ENCODE results near the gene ZNF12.

ZNF12 gene

DNA sequence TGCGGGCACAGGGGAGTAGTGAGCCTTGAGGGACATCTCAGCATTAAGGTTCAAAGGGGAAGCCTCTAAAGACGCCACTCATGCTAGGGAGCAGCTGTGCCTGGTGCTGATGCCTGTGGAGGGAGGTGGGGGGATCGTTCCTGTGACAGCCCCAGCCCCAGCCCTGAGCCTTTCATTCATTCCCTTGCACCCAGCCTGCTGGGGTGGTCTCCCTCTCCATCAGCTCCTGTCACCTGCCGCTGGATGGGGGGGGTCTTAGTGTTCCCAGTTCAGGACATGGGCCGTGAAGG is 58.0 kb downstream of the ZNF12 start:
- no peaks in the 10 kb centered on the region for H3K4me1 ChIP-seq (ENCODE audit: insufficient read depth, low read length)
- no peak overlapping the region for H2AFZ ChIP-seq (ENCODE audit: low read depth, low read length)
- H3K4me3 ChIP-seq (ENCODE audit: low read length): no peak overlapping the region
- H3K36me3 ChIP-seq (ENCODE audit: insufficient read depth, low read length): peaks cover 86% of the 10 kb centered on the region
- H3K9me3 ChIP-seq (ENCODE audit: low read length): peaks cover 68% of the 10 kb centered on the region
- no peaks in the 10 kb centered on the region for H3K27me3 ChIP-seq (ENCODE audit: insufficient read depth, low read length)

- Histone ChIP-seq H3K36me3 (ENCODE audit: insufficient read depth, low read length) (peaks cover 88% of the 10 kb centered on the region), H3K4me1 (ENCODE audit: insufficient read depth, low read length) (no peaks in the 10 kb centered on the region)
Measured at GRCh38 chr7:6648066-6648814, 58.5 kb downstream of the ZNF12 start.

DNA sequence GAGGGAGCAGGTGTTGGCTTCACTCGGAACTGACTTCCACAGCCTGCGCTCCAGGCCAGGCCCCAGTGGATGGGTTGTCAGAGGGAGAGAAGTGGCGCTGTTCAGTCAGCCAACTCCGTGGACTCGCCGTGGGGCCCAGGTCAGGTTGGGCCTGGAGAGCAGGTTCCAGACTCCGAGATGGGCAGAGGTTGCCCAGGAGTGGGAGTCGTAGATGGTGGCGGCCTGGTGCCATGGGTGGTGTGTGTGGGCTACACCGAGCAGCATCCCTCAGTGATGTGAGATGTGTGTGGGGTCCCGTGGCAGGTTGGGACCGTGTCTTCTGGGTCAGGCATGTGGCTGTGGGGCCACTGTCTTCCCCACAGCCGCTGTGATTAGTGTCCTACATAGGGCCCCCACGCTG is 59.2 kb downstream of the ZNF12 start:
- H3K9me3 ChIP-seq (ENCODE audit: low read length): peaks cover 63% of the 10 kb centered on the region
- no peak overlapping the region for H2AFZ ChIP-seq (ENCODE audit: low read depth, low read length)
- peaks cover 89% of the 10 kb centered on the region for H3K36me3 ChIP-seq (ENCODE audit: insufficient read depth, low read length)
- no peaks in the 10 kb centered on the region for H3K27me3 ChIP-seq (ENCODE audit: insufficient read depth, low read length)
- no peak overlapping the region for H3K4me3 ChIP-seq (ENCODE audit: low read length)
- H3K4me1 ChIP-seq (ENCODE audit: insufficient read depth, low read length): no peaks in the 10 kb centered on the region

More at GRCh38 chr7:6648066-6648814, 58.5 kb downstream of the ZNF12 start:
- H3K27me3 ChIP-seq (ENCODE audit: insufficient read depth, low read length): no peaks in the 10 kb centered on the region
- no peak overlapping the region for H3K4me3 ChIP-seq (ENCODE audit: low read length)
- no peak overlapping the region for H2AFZ ChIP-seq (ENCODE audit: low read depth, low read length)
- H3K9me3 ChIP-seq (ENCODE audit: low read length): peaks cover 68% of the 10 kb centered on the region

DNA sequence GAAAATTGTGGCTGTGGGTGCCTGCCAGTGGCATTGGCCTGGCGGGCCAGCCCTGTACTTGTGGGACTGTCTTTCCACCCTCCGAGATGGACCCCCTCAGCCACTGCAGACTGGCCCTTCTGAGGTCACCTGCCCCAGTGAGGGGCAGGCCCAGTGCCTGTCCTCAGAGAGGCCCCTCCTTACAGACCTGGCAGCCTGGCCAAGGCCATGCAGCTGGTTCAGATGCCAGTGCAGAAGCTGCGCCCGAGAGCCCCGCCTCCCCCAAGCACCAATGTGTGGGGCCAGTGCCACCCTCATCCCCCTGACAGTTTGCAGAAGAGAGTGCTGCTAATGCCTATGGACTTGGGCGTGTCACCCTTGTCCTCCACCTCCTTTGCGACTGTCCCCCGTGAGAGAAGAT is 59.7 kb downstream of the ZNF12 start:
- H3K27me3 ChIP-seq (ENCODE audit: insufficient read depth, low read length): no peaks in the 10 kb centered on the region
- H3K36me3 ChIP-seq (ENCODE audit: insufficient read depth, low read length): peaks cover 89% of the 10 kb centered on the region
- H2AFZ ChIP-seq (ENCODE audit: low read depth, low read length): no peak overlapping the region
- H3K4me1 ChIP-seq (ENCODE audit: insufficient read depth, low read length): no peaks in the 10 kb centered on the region
- H3K4me3 ChIP-seq (ENCODE audit: low read length): no peak overlapping the region
- peaks cover 58% of the 10 kb centered on the region for H3K9me3 ChIP-seq (ENCODE audit: low read length)

- peaks cover 52% of the 10 kb centered on the region for H3K9me3 ChIP-seq (ENCODE audit: low read length)
- no peaks in the 10 kb centered on the region for H3K4me1 ChIP-seq (ENCODE audit: insufficient read depth, low read length)
- peaks cover 89% of the 10 kb centered on the region for H3K36me3 ChIP-seq (ENCODE audit: insufficient read depth, low read length)
- H3K4me3 ChIP-seq (ENCODE audit: low read length): no peak overlapping the region
- no peaks in the 10 kb centered on the region for H3K27me3 ChIP-seq (ENCODE audit: insufficient read depth, low read length)
- H2AFZ ChIP-seq (ENCODE audit: low read depth, low read length): no peak overlapping the region
Measured at GRCh38 chr7:6646465-6646864, 60.3 kb downstream of the ZNF12 start.

GRCh38 chr7:6644728-6645127 is 62.0 kb downstream of the ZNF12 start:
- Histone ChIP-seq H3K4me1 (ENCODE audit: insufficient read depth, low read length) (no peaks in the 10 kb centered on the region), H3K27me3 (ENCODE audit: insufficient read depth, low read length) (no peaks in the 10 kb centered on the region), H3K9me3 (ENCODE audit: low read length) (peaks cover 37% of the 10 kb centered on the region), H3K36me3 (ENCODE audit: insufficient read depth, low read length) (peaks cover 92% of the 10 kb centered on the region), H3K4me3 (ENCODE audit: low read length) (no peak overlapping the region), H2AFZ (ENCODE audit: low read depth, low read length) (no peak overlapping the region)

DNA sequence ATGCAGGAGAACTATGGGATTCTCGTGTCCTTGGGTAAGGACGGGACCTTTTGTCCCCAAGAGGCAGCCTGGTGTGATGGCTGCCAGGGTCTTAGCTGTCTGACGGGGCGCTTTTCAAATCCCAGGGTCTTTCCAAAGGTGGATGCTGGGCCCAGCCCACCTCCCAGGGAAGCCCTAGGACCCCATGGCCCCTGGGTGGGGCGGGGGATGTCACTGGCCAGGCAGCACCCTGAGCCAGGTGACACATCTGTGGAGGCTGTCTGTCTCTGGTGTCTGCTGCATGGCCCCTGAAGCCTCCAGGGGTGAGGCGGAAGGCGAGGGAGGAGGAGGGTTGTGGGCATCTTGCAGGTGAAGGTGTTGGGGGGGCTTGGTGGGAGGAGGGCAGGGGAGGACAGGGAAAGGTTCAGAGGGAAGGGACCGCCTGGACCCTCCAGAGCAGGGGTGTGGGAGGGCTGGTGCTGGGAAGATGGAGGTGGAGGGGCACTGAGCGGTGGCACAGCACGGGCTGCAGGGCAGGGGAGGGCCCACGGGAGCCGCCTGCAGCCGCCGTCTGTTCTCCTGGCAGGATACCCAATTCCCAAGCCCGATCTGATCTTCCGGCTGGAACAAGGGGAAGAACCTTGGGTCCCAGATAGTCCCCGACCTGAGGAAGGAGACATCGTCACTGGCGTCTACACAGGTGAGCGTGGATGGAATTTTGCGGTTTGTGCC is 62.7 kb downstream of the ZNF12 start:
- H3K27me3 ChIP-seq (ENCODE audit: insufficient read depth, low read length): no peaks in the 10 kb centered on the region
- no peak overlapping the region for H3K4me3 ChIP-seq (ENCODE audit: low read length)
- H2AFZ ChIP-seq (ENCODE audit: low read depth, low read length): no peak overlapping the region
- H3K9me3 ChIP-seq (ENCODE audit: low read length): peaks cover 31% of the 10 kb centered on the region
- no peaks in the 10 kb centered on the region for H3K4me1 ChIP-seq (ENCODE audit: insufficient read depth, low read length)
- H3K36me3 ChIP-seq (ENCODE audit: insufficient read depth, low read length): peaks cover 91% of the 10 kb centered on the region

GRCh38 chr7:6642861-6643640 is 63.7 kb downstream of the ZNF12 start:
- H3K9me3 ChIP-seq (ENCODE audit: low read length): peaks cover 20% of the 10 kb centered on the region
- H2AFZ ChIP-seq (ENCODE audit: low read depth, low read length): no peak overlapping the region
- H3K36me3 ChIP-seq (ENCODE audit: insufficient read depth, low read length): peaks cover 81% of the 10 kb centered on the region
- no peaks in the 10 kb centered on the region for H3K27me3 ChIP-seq (ENCODE audit: insufficient read depth, low read length)
- no peak overlapping the region for H3K4me3 ChIP-seq (ENCODE audit: low read length)
- peaks cover 8% of the 10 kb centered on the region for H3K4me1 ChIP-seq (ENCODE audit: insufficient read depth, low read length)

DNA sequence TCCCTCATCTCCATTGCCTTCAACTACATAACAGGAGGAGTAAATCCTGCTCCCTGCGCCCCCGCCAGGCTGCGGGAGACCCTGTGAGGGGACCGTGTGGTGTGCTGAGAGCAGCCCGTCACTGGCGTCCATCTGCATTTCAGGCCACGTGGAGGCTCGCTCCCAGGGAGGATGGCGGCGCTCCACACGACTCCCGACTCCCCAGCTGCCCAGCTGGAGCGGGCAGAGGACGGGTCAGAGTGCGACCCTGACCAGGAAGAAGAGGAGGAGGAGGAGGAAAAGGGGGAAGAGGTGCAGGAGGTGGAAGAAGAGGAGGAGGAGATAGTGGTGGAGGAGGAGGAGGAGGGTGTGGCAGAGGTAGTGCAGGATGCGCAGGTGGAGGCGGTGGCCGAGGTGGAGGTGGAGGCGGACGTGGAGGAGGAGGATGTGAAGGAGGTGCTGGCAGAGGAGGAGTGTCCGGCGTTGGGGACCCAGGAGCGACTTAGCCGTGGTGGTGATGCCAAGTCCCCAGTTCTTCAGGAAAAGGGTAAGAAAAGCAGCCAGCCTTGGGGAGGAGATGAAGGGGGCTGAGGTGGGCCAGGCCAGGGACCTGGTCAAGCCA is 64.4 kb downstream of the ZNF12 start:
- Histone ChIP-seq H3K36me3 (ENCODE audit: insufficient read depth, low read length) (peaks cover 73% of the 10 kb centered on the region), H2AFZ (ENCODE audit: low read depth, low read length) (no peak overlapping the region), H3K4me3 (ENCODE audit: low read length) (no peak overlapping the region), H3K9me3 (ENCODE audit: low read length) (peaks cover 13% of the 10 kb centered on the region), H3K4me1 (ENCODE audit: insufficient read depth, low read length) (peaks cover 11% of the 10 kb centered on the region), H3K27me3 (ENCODE audit: insufficient read depth, low read length) (no peaks in the 10 kb centered on the region)

DNA sequence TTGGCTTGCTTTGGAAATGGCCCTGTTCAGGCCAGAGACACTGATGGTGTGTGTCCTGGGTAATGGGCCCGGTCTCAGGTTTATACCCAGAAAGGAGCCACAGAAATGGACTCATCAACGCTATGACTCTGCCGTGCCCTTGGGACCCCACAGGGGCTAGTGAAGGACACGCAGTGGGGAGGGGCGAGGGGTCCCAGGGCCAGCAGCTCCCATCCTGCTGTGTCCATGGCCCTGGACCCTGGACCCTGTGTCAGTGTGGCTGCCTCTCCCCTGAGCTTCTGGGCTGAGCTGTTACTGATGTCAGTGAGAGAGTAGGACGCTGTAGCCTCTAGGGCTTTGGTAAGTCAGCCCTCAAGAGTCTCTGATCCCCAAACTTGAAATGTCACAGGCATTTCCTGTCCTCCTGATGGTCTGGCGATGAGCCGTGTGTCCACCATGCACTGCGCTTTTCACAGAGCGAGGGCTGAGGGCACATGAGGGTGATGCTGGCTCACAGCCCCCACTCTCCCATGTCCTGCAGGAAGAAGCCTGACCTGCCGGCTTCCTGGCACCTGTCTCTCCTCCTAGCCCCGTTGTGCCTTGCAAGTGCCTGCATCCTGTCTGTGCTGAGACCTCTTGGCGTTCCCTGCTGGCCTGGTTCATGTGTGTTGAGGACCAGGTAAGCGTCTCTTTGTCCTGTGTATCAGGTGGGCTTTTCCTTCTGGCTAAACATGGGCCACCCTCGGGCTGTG is 65.3 kb downstream of the ZNF12 start:
- Histone ChIP-seq H3K36me3 (ENCODE audit: insufficient read depth, low read length) (peaks cover 65% of the 10 kb centered on the region), H2AFZ (ENCODE audit: low read depth, low read length) (no peak overlapping the region), H3K27me3 (ENCODE audit: insufficient read depth, low read length) (no peaks in the 10 kb centered on the region), H3K9me3 (ENCODE audit: low read length) (peaks cover 8% of the 10 kb centered on the region), H3K4me3 (ENCODE audit: low read length) (no peak overlapping the region), H3K4me1 (ENCODE audit: insufficient read depth, low read length) (peaks cover 13% of the 10 kb centered on the region)

- H3K27me3 ChIP-seq (ENCODE audit: insufficient read depth, low read length): no peaks in the 10 kb centered on the region
- H3K4me3 ChIP-seq (ENCODE audit: low read length): no peak overlapping the region
- peaks cover 17% of the 10 kb centered on the region for H3K4me1 ChIP-seq (ENCODE audit: insufficient read depth, low read length)
- no peak overlapping the region for H2AFZ ChIP-seq (ENCODE audit: low read depth, low read length)
- H3K36me3 ChIP-seq (ENCODE audit: insufficient read depth, low read length): peaks cover 59% of the 10 kb centered on the region
- H3K9me3 ChIP-seq (ENCODE audit: low read length): peaks cover 5% of the 10 kb centered on the region
Measured at GRCh38 chr7:6640246-6640721, 66.5 kb downstream of the ZNF12 start.

GRCh38 chr7:6639627-6640026 is 67.1 kb downstream of the ZNF12 start:
- Histone ChIP-seq H3K9me3 (ENCODE audit: low read length) (peaks cover 5% of the 10 kb centered on the region), H3K4me3 (ENCODE audit: low read length) (no peak overlapping the region), H3K36me3 (ENCODE audit: insufficient read depth, low read length) (peaks cover 53% of the 10 kb centered on the region), H2AFZ (ENCODE audit: low read depth, low read length) (no peak overlapping the region), H3K4me1 (ENCODE audit: insufficient read depth, low read length) (peaks cover 17% of the 10 kb centered on the region), H3K27me3 (ENCODE audit: insufficient read depth, low read length) (no peaks in the 10 kb centered on the region)

Measured in neuron (in vitro differentiated cells).